Retinal pigment epithelial cell (primary cell): ENCODE results near the gene FDX2.
A peak's percentile ranks its signal among the peaks of the same experiment; 100 is the strongest.
"Not testable (repeated sequence)": the region's sequence is repeated elsewhere in the genome, so short reads cannot be mapped to it uniquely, and the experiment has no call there.

Experiments
- DNase-seq: peaks from one replicate; pipeline ENCODE4 v3.0.0-alpha.2; 2010; ENCODE audit warnings: low read depth
- H3K4me3 ChIP-seq: 2 replicates; pipeline ENCODE4 v1.5.1; 2011; ENCODE audit warnings: mild to moderate bottlenecking, low read length, control low read depth, moderate library complexity
- CTCF ChIP-seq: conservative IDR thresholded peaks from 2 replicates; pipeline ENCODE4 v1.5.1; 2011; ENCODE audit warnings: low read depth, low read length, control low read depth, inconsistent platforms

The FDX2 gene

DNA sequence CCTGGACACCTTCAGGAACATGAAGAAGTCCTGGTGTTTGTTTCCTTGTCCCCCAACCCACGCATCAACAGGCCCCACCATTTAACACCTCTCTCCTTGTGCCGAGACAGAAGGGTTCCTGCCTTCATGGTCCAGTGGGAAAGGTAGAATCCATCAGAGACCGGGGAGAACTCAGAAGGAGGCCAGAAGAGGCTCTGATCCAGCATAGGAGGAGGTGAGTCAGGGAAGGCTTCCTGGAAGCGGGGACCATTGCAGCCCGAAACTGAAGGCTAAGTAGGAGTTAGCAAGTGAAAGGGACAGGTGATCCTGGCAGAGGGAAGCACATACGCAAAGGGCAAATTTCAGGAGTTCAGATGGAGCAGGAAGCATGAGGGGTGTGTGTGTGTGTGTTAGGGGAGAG lies 23.1 kb upstream of the FDX2 start:
- no peak for TF ChIP-seq CTCF
- no peak for DNase-seq
- H3K4me3 ChIP-seq: no peak overlapping the region

DNA sequence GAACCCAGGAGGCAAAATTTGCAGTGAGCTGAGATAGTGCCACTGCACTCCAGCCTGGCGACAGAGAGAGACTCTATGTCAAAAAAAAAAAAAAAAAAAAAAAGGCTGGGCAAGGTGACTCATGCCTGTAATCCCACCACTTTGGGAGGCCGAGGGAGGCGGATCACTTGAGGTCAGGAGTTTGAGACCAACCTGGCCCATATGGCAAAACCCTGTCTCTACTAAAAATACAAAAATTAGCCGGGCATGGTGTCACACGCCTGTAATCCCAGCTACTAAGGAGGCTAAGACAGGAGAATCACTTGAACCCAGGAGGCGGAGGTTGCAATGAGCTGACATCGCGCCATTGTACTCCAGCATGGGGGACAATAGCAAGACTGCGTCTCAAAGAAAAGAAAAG lies 20.9 kb upstream of the FDX2 start:
- DNase-seq, H3K4me3 ChIP-seq: not testable (repeated sequence)

- no peak for DNase-seq
- H3K4me3 ChIP-seq: no peak overlapping the region
- no peak for TF ChIP-seq CTCF
These were observed 19.7 kb upstream of the FDX2 start for GRCh38 chr19:10335352-10335985.

DNA sequence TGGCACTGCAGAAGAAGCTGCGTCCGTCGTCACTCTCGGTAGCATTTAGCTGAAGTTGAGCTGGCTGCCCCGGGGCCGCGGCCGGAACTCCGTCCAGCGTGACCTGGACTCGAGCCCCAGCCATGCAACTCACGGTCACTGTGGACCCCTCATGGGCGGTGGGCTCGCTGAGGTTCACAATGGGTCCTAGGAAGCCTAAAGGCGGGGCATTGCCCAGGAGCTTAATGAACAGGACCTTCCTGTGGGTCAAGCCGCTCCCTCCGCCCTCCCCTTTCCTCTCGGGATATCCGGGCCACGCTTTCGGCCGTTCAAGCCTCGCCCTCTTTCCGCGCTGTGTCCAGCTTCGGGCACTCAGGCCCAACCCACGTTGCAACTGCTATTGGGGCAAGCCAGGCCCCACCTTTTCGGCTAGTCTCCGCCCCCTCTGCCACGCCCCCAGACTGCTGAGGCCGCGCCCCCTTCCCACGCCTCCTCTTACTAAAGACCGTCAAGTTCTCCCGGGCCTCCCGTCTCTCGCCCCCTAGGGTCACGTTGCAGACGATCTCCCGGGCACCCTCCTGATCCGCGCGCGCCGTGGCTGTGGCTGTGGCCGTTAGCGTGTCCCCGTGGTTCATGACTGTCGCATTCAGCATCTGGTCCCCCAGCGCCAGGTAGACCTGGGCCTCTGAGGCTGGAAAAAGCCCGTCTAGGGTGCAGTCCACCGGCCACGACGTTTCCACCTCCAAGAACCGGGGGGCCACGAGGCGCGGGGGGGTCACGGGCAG lies 19.0 kb upstream of the FDX2 start:
- peak overlapping the region; percentile 89 for H3K4me3 ChIP-seq
- peak; percentile 68 for DNase-seq
- peak; percentile 10 for TF ChIP-seq CTCF

- no peak for DNase-seq
These were observed 18.2 kb upstream of the FDX2 start for GRCh38 chr19:10333758-10334587.

GRCh38 chr19:10332965-10333757 lies 17.3 kb upstream of the FDX2 start, which contains the start of gene RAVER1:
RAVER1 (minus strand) TSS chr19:10333529; CDS start chr19:10333507, 22 bp downstream.
- peak; percentile 85 for DNase-seq
- TF ChIP-seq CTCF: no peak
- H3K4me3 ChIP-seq: peak within 1 kb of the TSS; percentile 89

More at GRCh38 chr19:10333758-10334587, 18.2 kb upstream of the FDX2 start:
- peak overlapping the region; percentile 89 for H3K4me3 ChIP-seq
- no peak for TF ChIP-seq CTCF
